Heart left ventricle (tissue), 13 donors: ENCODE data around the gene TMEM250.

Source experiments
- CTCF ChIP-seq, 12 donors: fragments of 200-600 bp; sonication (generic) in 4 of 12; IDR thresholded peaks; one replicate each; pipeline versions ENCODE4 v1.5.0 to v1.8.0; 2018 to 2022; ENCODE audit warnings: antibody characterized with exemption in 12 of 12, mild to moderate bottlenecking in 5 of 12
- POLR2A ChIP-seq, 2 donors: fragments of 450-650 bp; IDR thresholded peaks; one replicate each; pipeline ENCODE4 v1.6.1; 2017; ENCODE audit warnings: antibody characterized with exemption in 2 of 2, mild to moderate bottlenecking in 2 of 2, moderate library complexity in 2 of 2
- donor health status: ischemic (EF 13 %, LVEDD 7.1; RV severe dilation, severe dysfunction).
- donor health status: DM: no; HTN: yes; CAD: no.
- donor health status: DM: no; HTN: no; CAD: no.
- donor health status: ischemic (EF 25% LVEDD 6.9; RV normal size, moderate dysfunction).
- donor health status: ischemic (EF 25% LVEDD 5.7; RV mildly dilated, moderate dysfunction).
- donor health status: ischemic (EF 35%, LVEDD 5.7; RV mildly dilated, moderate dysfunction).
- donor health status: nonischemic (EF 11% LVEDD 7.7; RV severe dilation, severe dysfunction).
- donor health status: DM: yes; HTN: yes; CAD: no.
- donor health status: PGD.
- donor health status: ischemic (EF 29% LVEDD 5.4; RV normal size, mild dysfunction).
- donor health status: nonischemic (EF 23%, LVEDD 6.1; RV moderate dilation, normal function).

- TF ChIP-seq POLR2A (IDR thresholded peaks at IDR 0.05) (no peak), CTCF (IDR thresholded peaks at IDR 0.05) (no peak)
Measured at GRCh38 chr9:136098210-136098609, 20.5 kb downstream of the TMEM250 start.
